Loucy (cell line): Measurements from ENCODE around the gene GRPEL2.
"Not testable (repeated sequence)": the region's sequence is repeated elsewhere in the genome, so short reads cannot be mapped to it uniquely, and the experiment has no call there.

ENCODE experiments used
- EZH2phosphoT487 ChIP-seq: fragments of 200-600 bp; IDR thresholded peaks from 2 replicates; pipeline ENCODE4 v1.6.1; 2018; ENCODE audit warnings: antibody characterized with exemption, mild to moderate bottlenecking, moderate library complexity, borderline replicate concordance
- TF ChIP-seq, protein P1 (sequence below): fragments of 200-600 bp; sonication (generic); conservative IDR thresholded peaks from 2 replicates; pipeline ENCODE4 v1.5.1; 2014; ENCODE audit warnings: mild to moderate bottlenecking, antibody characterized with exemption, low read length

DNA sequence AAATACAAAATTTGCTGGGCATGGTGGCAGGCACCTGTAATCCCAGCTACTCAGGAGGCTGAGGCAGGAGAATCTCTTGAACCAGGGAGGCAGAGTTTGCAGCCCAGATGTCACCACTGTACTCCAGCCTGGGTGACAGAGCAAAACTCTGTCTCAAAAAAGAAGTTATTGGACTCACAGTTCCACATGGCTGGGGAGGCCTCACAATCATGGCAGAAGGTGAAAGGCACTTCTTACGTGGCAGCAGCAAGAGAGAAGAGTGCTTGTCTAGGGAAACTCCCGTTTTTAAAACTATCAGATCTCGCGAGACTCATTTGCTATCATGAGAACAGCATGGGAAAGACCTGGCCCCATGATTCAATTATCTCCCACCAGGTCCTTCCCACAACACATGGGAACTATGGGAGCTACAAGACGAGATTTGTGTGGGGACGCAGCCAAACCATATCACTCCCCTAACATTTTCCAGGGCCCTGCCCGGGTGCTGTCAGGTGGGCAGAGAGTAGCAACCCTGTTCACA lies 53.5 kb downstream of the GRPEL2 start:
- TF ChIP-seq, protein P1, sequence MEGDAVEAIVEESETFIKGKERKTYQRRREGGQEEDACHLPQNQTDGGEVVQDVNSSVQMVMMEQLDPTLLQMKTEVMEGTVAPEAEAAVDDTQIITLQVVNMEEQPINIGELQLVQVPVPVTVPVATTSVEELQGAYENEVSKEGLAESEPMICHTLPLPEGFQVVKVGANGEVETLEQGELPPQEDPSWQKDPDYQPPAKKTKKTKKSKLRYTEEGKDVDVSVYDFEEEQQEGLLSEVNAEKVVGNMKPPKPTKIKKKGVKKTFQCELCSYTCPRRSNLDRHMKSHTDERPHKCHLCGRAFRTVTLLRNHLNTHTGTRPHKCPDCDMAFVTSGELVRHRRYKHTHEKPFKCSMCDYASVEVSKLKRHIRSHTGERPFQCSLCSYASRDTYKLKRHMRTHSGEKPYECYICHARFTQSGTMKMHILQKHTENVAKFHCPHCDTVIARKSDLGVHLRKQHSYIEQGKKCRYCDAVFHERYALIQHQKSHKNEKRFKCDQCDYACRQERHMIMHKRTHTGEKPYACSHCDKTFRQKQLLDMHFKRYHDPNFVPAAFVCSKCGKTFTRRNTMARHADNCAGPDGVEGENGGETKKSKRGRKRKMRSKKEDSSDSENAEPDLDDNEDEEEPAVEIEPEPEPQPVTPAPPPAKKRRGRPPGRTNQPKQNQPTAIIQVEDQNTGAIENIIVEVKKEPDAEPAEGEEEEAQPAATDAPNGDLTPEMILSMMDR: not testable (repeated sequence)
- TF ChIP-seq EZH2phosphoT487: not testable (repeated sequence)
